Ectodermal cell (in vitro differentiated cells): ENCODE results near the gene SLC66A1.

Experiments used
- H3K27ac ChIP-seq: 2 replicates; pipeline ENCODE4 v1.7.0; 2013; ENCODE audit warnings: mild to moderate bottlenecking, low read depth, low read length; ENCODE audit not compliant: insufficient read depth, poor library complexity, severe bottlenecking
- H3K27me3 ChIP-seq: 2 replicates; pipeline ENCODE4 v1.7.0; 2013; ENCODE audit warnings: mild to moderate bottlenecking, low read length; ENCODE audit not compliant: insufficient read depth, control insufficient read depth, poor library complexity, severe bottlenecking
- H3K36me3 ChIP-seq: one replicate; pipeline ENCODE4 v1.7.0; 2013; ENCODE audit warnings: low read length; ENCODE audit not compliant: control insufficient read depth, insufficient read depth
- H3K4me1 ChIP-seq: one replicate; pipeline ENCODE4 v1.7.0; 2013; ENCODE audit warnings: low read length; ENCODE audit not compliant: control insufficient read depth, insufficient read depth
- H3K4me3 ChIP-seq: 2 replicates; pipeline ENCODE4 v1.7.0; 2013; ENCODE audit warnings: low read depth, low read length, control low read depth; ENCODE audit not compliant: insufficient read depth
- H3K9me3 ChIP-seq: 2 replicates; pipeline ENCODE4 v1.7.0; 2013; ENCODE audit warnings: mild to moderate bottlenecking, low read length, moderate library complexity; ENCODE audit not compliant: control insufficient read depth
- WGBS, 2 experiments: methylation state at CpG; one replicate each; pipeline ENCODE4 v1.1.7; 2013; ENCODE audit warnings: missing lambda C conversion rate in 2 of 2; 5-methylcytosine and 5-hydroxymethylcytosine counted together

Gene SLC66A1

GRCh38 chr1:19376428-19377372 lies 64.6 kb downstream of the SLC66A1 start:
- H3K27ac ChIP-seq: no peak overlapping the region
- no peaks in the 10 kb centered on the region for H3K9me3 ChIP-seq
- H3K4me1 ChIP-seq: no peaks in the 10 kb centered on the region
- H3K27me3 ChIP-seq: no peaks in the 10 kb centered on the region
- peaks cover 9% of the 10 kb centered on the region for H3K36me3 ChIP-seq
- H3K4me3 ChIP-seq: no peak overlapping the region
- 93 to 97% methylated on average over 7 of the region's 7 CpGs for WGBS, 2 experiments

- WGBS, 2 experiments: 96% methylated on average over 17 of the region's 17 CpGs
- Histone ChIP-seq H3K27me3 (no peaks in the 10 kb centered on the region), H3K27ac (no peak overlapping the region), H3K4me3 (no peak overlapping the region), H3K9me3 (no peaks in the 10 kb centered on the region), H3K36me3 (peaks cover 9% of the 10 kb centered on the region), H3K4me1 (no peaks in the 10 kb centered on the region)
Measured at GRCh38 chr1:19377812-19378718, 65.9 kb downstream of the SLC66A1 start.
